SW480 (cell line): ENCODE results near the gene OSBPL6.

ENCODE experiments used
- DNase-seq: peaks from one replicate; pipeline ENCODE4 v3.0.0-alpha.2; 2016; ENCODE audit warnings: low spot score

Gene OSBPL6

DNA sequence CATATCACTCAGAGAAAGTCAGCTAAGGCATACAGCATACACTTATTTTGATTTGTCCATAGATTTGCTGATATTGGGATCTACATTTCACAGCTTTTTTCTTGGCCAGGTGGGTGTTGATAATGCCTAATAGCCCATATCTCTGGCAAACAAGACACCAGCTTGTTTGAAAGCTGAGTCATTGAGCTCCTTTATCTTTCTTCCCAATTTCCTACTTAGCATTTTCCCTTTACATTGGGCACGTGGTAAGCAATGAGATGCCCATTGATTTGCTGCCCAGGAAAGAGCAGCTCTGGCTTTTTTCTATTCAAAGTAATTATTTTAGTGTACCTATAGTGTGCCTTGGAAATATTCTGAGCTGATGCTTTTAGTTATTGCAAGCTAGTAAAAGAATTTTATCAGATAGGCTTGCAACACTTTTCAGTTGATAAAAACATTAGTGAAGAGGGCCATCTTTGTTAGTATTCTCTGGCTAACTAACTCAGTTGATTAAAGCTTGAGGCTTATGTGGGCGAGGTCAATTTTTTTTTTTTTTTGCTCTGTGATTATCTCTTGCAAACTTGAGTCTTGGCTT is 79.6 kb downstream of the OSBPL6 start:
- no peak for DNase-seq

DNA sequence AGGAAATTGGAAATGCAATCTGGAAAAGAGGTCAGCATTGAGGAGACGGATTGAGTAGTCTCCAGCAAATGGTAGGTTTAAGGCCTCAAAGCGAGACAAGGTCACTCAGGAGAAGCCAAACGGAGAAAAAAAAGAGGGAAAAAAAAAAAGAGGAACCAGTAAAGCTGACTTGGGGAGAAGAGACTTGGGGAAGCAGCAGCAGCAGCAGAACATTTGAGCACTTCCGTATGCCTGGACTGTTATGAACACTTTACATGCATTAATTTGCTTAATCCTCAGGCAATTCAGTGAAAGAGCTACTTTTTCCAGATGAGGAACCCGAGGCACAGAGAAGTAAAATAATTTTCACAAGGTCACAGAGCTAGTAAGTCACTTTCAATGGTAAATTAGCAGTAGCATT is 81.3 kb downstream of the OSBPL6 start:
- DNase-seq, result no peak

DNA sequence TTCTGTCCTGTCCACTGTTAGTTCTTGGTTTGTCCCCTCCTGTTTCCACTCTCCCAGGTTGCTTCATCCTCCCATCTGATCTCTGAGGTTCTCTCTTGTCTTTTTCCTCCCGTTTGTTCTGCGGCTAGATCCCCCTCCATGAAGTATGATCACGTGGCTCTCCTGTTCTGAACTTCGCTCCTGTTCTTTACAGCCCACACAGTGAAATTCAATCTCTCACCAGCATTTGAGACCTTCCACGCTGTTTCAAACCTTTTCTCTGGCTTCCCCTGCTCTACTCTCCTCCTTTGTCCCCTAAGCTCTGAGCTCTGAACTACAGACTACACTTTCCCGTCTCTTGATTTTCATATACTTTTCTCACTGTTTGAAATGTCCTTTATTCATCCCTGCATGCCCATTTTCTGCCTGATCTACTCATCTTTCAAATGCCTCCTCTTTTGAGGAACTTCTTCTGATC is 83.5 kb downstream of the OSBPL6 start:
- DNase-seq, result peak; percentile 58

DNA sequence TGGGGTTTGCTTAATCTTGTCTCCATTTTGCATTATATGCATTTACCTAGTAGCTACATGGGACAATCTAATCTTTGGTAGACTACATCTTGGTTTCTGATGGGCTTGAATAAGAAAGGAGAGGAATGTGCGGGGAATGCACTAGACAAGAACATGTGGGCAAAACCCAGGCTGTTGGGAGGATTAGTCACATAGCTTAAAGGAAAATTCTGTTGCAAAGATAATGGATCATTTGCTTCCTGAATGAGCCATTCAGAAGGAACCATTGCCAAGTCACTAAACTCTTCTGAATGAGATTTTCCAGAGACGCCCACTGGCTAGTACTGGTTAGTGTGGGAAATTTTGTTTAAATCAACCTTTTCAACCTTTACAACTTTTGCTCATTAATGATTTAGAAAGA is 84.8 kb downstream of the OSBPL6 start:
- no peak for DNase-seq

DNA sequence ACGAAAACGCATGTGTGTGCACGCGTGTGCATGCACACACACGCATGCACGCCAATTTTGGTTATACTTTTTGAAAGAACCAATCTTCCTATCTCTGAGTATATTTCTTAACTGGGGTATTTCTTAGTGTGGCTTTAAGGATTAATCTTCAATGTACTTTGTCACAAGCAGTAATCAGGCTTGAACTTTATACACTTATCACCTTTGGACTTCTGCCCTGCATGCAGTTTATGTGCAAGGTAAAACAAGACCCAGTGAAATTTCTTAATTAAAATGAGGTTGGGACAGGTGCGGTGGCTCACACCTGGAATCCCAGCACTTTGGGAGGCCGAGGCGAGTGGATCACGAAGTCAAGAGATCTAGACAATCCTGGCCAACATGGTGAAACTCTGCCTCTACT is 85.3 kb downstream of the OSBPL6 start:
- no peak for DNase-seq

DNA sequence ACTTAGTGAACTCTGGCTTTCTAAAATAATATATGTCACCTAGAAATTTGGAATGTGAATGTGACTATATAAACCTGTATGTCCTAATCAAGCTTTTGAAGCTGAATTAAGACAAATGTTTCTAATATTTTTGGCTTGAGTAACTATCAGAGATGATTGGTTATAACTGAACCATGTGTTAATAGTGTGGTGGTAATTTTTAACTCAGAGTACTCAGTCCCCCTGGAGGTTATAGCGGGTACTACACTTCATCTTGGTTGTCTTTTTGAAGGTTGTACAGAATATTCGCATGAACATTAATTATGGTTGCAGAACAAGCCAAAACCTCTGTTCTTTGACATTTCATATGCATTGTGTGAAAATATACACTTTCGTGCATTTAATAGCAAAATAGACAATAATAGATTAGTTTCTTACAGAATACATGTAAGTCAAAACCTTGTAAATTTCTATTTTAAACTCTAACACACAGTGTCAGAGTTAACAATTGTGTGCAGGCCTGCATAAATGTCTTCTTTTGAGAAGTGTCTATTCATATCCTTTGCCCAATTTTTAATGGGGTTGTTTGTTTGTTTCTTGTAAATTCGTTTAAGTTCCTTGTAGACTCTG is 86.0 kb downstream of the OSBPL6 start:
- peak; percentile 41 for DNase-seq

DNA sequence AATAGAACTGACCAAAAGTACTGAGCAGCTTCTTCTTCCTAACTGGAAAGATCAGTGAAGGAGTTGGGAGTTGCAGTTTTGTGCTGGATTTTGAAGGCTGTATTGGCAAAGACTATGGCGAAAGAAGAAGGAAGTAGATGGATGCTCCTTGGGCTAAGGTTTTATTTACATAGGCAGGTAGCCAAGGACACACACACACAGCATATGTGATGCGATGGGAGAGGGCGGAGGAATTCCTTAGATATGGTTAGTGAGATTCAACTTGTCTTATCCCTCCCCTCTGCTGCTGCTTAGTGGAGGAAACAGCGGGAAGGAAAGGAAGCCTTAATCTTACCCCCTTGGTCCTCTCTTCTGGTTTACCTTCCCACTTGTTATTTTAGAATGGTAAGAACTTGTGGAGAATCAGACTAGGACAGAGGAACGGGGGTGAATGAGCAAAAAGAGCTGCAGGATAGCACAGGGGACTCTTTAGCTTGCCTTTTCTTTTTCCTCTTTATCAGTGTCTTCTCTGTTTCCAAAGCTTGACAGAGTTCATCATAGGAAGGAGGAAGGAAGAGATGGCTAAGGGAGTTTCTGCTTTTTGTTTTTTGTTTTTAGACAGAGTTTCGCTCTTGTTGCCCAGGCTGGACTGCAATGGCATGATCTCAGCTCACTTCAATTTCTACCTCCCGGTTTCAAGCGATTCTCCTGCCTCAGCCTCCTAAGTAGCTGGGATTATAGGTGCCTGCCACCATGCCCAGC is 87.9 kb downstream of the OSBPL6 start:
- no peak for DNase-seq

DNA sequence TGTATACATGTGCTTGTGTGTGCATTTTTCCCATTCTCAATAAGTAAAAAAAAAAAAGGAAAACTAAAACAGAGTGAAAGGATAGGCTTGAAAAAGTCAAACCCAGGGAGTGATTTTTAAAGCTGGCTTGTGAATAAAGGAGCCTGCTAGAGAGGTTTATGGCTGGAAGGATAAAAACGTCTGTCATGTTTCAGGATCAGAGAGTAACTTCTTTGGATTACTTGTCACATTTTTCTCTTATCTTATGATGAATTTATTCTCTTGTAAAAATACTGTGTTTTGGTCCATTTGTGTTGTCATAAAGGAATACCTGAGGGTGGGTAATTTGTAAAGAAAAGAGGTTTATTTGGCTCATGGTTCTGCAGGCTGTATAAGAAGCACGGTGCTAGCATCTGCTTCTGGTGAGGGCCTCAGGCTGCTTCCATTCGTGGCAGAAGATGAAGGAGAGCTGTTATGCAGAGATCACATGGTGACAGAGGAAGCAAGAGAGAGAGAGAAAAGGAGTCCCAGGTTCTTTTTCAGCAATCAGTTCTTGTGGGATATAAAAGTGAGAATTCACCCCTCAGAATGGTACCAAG is 89.1 kb downstream of the OSBPL6 start:
- no peak for DNase-seq

DNA sequence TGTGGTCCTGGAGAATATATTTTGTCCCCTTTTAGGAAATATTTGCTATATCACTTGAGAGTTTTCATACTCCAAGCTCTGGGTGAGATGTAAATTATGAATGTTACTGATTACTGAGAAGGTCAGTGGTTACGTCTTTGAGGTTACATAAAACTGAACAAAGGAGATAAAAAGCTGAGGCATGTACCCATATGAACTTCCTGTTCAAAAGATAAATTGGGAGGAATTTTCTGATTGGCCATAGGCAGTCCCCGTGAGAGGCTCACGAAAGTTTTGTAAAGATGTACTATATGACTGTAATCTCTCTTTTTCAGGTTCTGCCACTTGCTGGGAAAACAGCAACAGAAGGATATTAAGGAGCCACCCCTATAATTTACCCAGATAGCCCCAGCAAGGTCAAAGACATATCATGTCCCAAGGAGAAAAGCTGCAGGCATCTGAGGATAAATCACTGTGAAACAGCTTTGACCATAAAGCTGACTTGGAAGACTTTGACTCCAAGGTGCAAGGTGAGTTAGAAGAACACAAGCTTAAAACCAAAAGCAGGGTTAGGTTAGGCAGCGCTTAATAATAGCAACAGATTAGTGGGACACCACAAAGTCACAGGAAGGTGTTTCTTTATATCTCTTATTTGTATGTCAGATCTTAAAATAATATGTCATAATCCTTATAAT is 90.4 kb downstream of the OSBPL6 start:
- DNase-seq, result no peak

DNA sequence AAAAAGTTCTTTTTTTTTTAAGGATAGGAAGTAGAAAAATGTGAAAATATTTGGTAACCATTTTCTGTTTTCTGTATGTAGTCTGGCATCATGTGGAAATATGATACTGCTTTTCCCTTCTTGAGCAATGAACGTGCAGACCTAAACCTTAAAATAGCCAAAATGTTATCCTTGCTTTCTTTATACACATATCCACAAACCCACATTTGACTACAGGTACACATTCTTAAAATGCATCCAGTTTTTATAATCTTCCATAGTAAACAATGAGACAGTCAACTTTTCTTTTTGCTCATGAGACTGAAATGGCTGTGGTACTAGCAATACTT is 90.9 kb downstream of the OSBPL6 start:
- no peak for DNase-seq

DNA sequence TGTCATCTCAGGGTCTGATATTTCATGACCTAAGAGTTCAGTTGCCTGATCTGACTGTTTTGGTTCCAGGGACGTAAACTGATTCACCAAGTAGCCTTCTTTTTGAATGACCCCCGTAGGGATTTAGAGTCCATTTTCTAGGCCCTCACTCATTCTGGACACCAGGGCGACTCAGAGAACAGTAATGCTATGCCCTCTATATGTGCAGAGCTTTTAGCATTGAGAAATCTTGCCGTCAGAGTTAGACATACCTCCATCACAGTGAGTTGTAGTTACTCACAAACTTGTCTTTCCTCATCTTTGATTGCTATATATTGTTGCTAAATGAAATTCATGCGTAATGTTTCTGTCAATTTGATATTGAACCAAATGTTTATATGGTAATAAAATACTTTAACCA is 92.3 kb downstream of the OSBPL6 start:
- DNase-seq, result no peak

DNA sequence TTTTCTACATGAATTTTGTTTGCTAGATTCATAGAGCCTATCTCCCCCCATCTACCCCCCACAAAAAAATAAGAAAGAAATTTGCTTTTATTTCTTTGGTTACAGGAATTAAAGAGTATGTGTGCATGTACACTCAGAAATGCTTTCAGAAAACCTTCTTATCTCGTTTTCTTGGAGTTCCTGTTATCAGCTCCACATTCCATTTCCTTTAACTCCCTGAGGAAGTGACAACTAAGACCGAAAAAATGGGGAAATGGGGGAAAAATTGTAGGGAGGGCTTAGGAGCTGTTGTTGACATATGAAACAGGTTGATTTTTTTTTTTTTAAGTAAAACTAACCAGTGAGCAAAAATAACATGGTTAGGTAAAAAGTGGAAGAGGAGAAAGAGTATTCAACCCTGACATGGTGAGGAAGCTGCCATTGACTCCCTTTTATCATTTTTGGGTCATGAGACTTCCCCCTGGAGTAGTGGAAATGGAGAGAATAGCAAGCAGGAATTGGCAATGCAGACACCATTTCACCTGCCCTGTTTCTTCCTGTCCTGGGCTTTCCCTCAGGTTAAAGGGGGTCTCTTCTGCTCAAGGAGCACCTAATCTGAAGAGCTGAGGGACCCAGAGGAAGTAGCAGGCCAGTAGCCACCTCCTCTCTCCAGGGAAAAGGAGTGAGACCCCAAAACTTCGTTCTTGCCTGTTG is 93.5 kb downstream of the OSBPL6 start:
- no peak for DNase-seq

DNA sequence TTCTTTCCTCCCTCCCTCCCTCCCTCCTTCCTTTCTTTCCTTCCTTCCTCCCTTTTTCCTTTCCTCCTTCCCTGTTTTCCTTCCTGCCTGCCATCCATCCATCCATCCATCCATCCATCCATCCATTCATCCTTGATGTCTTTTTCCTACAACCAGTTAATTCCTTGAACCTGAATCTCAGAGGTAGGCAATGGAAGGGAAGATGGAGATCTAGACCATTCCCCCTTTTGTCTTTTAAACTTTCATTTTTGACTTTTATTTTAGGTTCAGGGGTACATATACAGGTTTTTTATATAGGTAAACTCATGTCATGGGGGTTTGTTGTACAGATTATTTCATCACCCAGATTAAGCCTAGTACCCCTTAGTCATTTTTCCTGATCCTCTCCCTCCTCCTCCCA is 97.4 kb downstream of the OSBPL6 start:
- no peak for DNase-seq

DNA sequence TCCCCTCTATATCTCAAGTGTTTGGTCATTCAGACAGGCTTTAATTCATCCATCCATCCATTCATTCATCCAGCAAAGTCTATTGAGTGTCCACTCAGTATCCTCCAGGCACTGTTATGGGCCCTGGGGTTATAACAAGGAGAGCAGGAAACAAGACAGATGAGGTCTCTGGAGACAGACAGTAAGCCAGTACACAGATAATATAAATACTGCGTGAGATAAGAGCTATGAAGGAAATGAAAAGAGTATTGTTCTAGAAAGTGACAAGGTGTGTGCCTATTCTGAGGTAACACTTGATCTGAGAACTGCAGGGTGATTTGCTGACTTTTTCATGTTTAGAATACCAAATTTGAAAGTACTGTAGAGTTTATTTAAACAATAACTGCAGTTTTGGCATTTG is 98.3 kb downstream of the OSBPL6 start:
- DNase-seq, result no peak

DNA sequence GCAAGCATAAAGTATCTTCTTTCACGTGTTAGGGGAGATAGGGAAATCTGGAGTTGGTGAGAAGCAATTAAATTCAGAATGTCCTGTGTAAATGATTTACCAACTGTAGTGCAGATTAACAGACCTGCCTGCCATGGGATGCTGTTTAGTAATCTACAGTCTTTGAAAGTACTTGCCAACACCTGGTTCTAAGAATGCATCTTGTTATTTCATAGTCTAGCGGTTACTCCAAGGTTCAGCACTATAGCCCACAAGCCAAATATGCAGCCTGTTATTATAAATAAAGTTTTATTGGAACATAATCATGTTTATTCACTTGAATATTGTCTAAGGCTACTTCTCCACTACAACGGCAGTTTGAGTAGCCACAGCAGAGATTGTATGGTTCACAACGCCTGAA is 100.8 kb downstream of the OSBPL6 start:
- no peak for DNase-seq

DNA sequence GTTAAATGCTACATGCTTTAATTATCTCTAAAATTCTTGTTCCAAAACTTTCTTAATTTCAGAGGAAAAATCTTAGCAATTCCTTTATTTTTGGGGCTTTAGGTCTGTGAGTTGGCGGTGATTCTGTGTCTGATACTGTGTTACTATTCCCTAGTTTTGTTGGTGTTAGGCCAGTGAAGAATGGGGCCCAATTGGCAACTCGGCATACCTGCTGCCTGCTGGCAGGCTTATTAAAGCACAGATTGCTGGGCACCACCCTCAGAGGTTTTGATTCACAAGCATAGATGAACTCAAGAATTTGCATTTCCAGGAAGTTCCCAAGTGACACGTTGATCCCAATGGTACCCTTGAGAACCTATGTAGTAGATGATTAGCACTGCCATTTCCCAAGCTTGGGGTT is 101.6 kb downstream of the OSBPL6 start:
- no peak for DNase-seq

DNA sequence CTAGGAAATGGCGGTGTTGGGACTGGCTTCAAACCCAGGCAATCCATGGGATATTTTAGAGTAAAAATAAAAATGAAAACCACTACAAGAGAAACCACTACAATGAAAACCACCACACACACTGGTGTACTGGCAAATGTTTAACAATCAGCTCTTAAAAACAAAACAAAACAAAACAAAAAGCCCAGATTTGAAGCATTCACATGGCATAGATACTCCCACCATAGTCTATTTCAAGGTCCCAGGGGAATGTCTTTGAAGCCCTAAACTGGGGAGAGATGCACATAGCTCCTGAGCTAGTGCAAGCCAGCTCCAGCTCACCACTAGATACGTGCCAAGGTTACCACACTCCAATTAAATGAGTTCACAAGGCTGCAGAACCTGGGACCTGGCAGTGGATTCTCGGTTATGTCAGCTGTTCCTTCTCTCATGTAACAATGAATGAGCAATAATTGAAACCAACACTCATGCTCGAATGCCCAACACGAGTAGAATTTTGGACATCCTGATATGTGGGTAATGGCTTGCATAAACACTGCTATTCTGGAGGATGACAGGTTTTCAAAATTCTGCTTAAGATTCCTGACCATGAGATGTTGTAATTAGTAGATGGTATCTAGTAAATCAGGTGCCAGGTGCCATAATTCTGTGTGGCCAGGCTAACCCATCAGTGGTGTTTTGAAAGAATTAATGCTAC is 102.2 kb downstream of the OSBPL6 start:
- DNase-seq, result no peak

DNA sequence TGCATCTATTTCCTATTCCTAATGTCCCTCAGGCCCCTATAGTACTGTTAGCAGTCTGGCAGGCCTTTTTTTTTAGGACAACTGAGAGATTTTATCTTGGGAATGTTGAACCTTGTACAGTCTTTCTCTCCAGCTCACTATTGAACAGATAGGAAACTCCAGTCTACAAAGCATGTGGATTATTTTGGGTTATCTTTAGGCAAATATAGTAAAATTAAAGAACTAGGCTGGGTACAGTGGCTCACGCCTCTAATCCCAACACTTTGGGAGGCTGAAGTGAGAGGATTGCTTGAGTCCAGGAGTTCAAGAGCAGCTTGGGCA is 102.7 kb downstream of the OSBPL6 start:
- no peak for DNase-seq

DNA sequence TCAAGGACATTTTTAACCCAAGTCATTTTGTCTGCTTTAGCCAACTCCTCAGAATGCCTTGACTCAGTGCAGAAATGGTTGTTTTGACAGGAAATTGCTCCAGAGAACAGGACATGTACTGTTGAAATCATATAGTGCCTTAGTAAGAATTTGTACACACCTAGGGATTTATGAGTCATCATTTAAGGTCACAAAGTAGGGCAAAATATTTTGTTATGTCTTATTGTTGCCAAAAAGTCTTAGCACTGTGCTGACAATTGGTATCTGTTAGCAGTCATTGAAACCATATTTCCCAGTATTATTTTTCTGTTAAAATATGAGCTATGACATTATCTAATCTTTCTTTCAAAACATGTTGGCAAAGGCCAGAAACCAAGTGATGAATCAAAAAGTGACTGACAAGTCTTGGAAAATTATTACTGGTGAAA is 104.5 kb downstream of the OSBPL6 start:
- no peak for DNase-seq

DNA sequence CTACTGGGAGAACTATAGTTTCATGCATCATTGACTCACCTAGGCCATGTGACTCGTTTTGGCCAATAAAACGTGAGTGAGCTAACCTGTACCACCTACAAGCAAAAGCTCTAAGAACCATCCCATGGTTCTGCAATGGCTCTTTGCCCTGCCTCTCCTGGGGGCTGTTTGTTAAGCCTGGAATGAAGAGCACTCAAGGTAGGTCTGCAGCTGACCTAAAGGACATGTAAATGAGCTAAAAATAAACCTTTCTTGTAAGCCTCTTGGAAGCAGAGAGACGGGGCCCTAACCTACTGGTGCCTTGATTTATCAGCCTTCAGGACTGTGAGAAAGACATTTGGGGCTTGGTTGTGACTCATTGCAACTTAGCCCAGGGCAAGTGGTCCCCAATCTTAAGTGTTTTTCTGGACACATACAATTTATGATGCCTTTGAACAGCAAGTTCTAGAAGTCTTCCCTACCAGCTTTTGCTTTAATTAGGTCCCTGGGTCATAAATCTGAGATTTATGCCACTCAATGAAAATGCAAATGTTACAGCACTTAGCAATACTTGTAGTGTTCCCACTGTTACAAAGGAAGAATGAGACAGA is 107.4 kb downstream of the OSBPL6 start:
- DNase-seq, result no peak

DNA sequence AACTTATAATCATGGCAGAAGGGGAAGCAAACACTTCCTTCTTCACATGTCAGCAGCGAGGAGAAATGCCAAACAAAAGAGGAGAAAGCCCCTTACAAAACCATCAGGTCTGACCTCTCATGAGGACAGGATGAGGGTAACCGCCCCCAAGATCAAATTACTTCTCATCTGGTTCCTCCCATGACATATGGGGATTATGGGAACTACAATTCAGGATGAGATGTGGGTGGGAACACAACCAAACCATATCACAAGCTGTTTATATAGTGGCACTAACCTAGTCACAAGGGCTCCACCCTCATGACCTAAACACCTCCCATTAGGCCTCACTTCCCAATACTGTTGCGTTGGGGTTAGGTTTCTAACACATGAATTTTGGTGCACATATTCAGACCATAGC is 110.0 kb downstream of the OSBPL6 start:
- no peak for DNase-seq
